Hematopoietic multipotent progenitor cell treated with erythropoietin and hydrocortisone succinate and interleukin-3 and kit ligand, for 17 days (in vitro differentiated cells): ENCODE measurements around the gene GPAM.
A peak's percentile ranks its signal among the peaks of the same experiment; 100 is the strongest.
"Not testable (repeated sequence)": the region's sequence is repeated elsewhere in the genome, so short reads cannot be mapped to it uniquely, and the experiment has no call there.

Experiments
- DNase-seq: peaks from one replicate; pipeline ENCODE4 v3.0.0-alpha.2; 2015; ENCODE audit warnings: low spot score

The GPAM gene

DNA sequence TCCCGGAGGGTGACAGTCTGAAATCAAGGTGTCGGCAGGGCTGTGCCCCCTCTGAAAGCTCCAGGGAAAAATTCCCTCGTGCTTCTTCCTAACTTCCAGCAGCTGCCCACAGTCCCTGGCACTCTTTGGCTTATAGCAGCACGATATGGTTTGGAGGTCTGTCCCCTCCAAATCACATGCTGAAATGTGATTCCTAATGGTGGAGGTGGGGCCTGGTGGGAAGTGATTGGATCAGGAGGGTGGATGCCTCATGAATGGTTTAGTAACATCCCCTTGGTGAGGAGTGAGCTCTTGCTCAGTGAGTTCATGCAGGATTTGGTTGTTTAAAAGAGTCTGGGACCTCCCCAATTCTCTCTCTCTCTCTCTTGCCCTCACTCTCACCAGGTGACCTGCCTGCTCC is 51.1 kb downstream of the GPAM start:
- no peak for DNase-seq

DNA sequence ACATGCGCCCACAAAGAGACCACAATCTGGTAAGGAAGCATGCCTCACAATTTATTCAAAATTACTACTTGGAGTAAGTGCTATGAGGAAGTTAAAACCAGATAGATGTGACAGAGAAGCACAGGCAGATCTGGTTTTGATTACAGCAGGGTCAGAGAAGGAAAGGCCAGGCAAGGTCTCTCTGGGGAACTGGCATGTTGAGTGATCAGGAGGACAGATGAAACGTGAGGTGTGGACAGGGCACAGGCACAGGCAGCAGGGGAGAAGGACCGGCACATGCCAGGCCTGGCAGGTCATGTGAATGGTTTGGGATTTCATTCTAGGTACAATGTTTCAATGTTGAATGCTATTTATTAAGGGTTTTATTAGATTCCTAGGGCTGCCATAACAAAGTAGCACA is 51.6 kb downstream of the GPAM start:
- no peak for DNase-seq

DNA sequence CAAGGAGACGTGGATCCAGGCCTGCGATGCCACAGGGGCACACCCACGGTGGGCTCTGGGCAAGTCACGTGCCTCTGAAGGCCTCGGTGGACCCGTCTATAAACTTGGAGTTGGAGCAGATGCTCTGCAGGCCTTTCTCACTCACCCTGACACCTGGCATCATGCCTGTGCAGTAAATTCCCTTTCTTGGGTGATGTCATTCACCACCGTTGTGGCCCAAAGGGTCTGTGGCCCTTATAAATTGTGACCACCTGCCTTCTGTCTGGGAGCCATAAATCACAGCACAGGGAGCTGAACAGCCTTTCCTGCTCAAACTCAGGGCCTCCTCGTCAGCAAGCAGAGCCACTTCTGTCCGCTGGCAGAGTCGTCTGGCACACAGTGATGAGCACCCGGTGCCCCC is 52.2 kb downstream of the GPAM start:
- DNase-seq: no peak

DNA sequence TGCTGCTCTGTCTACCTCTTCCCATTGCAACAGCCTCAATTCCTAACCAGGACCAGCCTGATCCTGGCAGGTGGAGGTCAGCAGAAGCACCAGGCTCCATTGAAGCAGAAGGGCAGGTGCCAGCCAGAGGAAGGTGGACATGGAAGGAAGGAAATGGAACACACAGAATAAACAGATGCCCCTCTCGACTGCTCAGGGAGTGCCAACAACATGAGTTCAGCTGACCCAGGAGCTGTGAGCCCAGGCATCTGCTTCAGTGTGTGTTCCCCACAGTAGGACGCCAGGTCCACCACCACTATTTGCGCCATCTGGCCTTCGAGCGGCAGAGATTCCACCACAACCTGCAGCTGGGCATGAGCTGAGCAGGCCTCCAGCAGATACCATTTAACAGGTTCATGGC is 56.7 kb downstream of the GPAM start:
- no peak for DNase-seq

DNA sequence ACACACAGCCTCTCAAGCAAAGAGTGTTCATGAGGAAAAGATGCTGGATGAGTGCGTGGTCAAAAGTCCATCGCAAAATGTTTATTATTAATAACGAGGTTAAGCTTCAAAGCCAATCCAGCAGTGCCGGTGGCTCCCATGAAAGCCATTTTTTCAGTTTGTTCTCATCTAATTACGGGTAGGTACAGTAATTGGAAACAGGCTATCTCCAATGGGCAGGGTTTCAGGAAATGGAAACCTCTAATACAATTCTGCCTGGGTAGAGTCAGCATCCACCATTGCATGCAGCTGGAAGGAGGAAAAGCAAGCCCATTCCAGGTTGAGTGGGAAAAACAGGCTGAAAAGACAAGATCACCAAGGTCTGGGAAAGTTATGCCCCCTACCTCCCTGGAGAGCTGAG is 57.4 kb downstream of the GPAM start:
- DNase-seq: no peak

DNA sequence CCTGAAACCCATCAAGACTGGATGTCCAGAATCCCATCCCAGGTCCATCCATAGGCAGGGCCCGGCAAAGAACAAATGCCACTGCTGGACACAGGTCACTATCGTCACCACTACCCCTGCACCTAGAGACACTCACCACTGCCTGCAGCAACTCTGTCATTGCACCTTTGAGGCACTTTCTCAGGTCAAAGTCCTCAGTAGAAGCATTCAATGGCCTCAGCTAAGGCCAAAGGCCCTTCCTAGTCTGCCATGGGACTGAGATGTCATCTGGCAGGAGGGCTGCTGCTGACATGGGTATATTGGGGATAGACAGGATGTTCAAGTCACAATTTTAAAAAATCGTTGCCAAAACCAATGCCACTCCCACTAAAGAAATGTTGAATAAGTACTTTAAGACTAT is 58.7 kb downstream of the GPAM start:
- DNase-seq: no peak

DNA sequence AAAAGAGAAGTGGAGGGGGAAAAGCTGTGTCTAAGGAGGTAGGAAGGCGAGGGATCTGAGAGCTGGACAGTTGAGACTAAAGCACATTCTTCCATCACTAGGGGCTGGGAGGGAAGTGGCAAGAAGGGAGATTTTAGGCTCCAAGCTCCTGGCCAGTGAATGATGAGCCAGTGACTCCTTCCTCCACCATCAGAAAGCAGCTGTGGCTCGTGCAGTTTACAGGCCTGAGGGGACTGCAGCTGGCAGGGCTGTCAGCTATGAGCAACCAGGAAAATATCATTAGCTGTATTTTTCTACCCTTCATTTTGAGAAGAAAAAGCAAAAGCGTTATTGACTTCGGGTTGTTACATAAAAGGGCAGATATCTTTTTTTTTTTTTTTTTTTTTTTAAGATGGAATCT is 60.7 kb downstream of the GPAM start:
- DNase-seq: no peak

DNA sequence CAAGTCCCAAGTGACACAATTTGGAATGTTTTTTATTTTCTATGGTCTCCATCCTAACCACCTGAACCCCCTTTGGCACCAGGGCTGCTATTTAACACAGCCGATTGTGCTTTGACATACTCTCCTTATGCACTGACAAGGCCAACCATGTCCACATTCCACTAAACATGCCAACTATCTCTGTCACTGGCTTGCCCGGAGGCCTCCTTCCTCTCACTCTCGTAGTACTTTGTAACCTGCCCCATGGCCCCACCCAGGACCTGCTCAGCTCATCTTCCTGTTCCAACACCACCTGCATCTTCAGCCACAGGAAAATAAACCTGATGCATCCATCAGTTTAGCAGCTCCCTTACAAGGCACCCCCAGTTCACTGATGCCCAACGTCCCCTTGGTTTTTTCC is 63.1 kb downstream of the GPAM start:
- DNase-seq: no peak

DNA sequence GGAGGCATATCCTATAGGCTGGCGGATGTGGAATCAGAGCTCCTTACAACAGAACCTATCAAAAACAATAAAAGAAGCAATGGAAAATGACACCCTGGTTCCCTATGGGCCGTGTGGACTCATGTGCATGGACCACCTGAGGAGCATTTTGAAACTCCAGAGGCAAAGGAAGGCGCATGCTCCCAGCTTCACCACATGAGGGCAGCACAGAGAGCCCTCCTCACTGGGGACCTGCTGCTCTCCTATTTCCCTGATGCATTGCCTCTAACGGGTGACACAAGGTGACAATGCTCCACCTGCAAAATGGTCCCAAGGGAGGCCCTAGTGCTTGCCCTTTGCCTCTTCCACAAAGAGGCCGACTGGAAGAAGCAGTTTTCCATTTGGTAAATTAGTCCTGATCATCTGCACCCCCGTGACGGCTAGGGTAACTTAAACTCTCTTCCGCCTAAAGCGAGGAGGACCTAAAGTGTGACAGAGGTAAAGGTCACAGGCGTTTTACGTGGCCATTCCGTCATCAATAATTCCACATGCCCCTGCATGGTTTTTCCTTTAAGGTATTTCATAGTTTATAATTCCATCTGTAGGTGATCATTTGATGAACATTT is 67.7 kb downstream of the GPAM start:
- DNase-seq: peak; percentile 17

DNA sequence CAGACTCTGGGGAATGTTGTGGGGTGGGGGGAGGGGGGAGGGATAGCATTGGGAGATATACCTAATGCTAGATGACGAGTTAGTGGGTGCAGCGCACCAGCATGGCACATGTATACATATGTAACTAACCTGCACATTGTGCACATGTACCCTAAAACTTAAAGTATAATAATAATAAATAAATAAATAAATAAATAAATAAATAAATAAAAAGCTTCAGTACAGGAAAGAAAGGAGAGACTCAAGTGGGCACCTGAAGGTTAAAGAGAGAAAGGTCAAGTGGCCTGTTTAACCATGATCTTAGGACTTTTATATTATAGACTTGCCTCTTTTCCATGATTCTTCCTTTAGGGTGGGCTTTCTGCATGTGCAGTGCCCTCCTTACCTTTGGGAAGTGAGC is 73.8 kb downstream of the GPAM start:
- not testable (repeated sequence) for DNase-seq
